HL-60 (cell line): ENCODE results near the gene ADGRB2.

Source experiments
- DNase-seq, 2 experiments: peaks; one replicate each; pipeline ENCODE4 v3.0.0-alpha.2; 2010 to 2020; ENCODE audit warnings: low read depth in 1 of 2, low spot score in 1 of 2
- H3K27ac ChIP-seq: fragments of 250-450 bp; sonication (Bioruptor Pico); replicated peaks from 2 replicates; pipeline ENCODE4 v1.5.1; 2020; ENCODE audit warnings: mild to moderate bottlenecking, moderate library complexity
- H3K27me3 ChIP-seq: fragments of 250-450 bp; sonication (Bioruptor Pico); 2 replicates; pipeline ENCODE4 v1.5.1; 2021; ENCODE audit warnings: mild to moderate bottlenecking, moderate library complexity; ENCODE audit not compliant: insufficient read depth, poor library complexity, severe bottlenecking
- H3K4me3 ChIP-seq: replicated peaks from 2 replicates; pipeline ENCODE4 v1.5.1; 2011; ENCODE audit warnings: mild to moderate bottlenecking, control low read depth, low read length; ENCODE audit not compliant: insufficient read depth
- CTCF ChIP-seq: IDR thresholded peaks from one replicate; pipeline ENCODE4 v1.5.1; 2011; ENCODE audit warnings: low read length, control low read depth, inconsistent platforms; ENCODE audit not compliant: insufficient read depth
- GABPA ChIP-seq: IDR thresholded peaks from 2 replicates; pipeline ENCODE4 v1.6.1; 2012; ENCODE audit warnings: low read depth
- POLR2AphosphoS5 ChIP-seq: IDR thresholded peaks from 2 replicates; pipeline ENCODE4 v1.6.1; 2012; ENCODE audit warnings: low read depth
- SPI1 ChIP-seq: IDR thresholded peaks from 2 replicates; pipeline ENCODE4 v1.6.1; 2012; ENCODE audit warnings: low read depth, mild to moderate bottlenecking, borderline replicate concordance
- TF ChIP-seq, protein P1 (sequence below): IDR thresholded peaks from 2 replicates; pipeline ENCODE4 v1.6.1; 2012; ENCODE audit warnings: low read depth; ENCODE audit not compliant: insufficient replicate concordance

Gene ADGRB2

GRCh38 chr1:31679676-31680230 is 84.4 kb downstream of the ADGRB2 start:
- peaks cover 7% of the 10 kb centered on the region for H3K27me3 ChIP-seq
- no peak for TF ChIP-seq SPI1
- no peak overlapping the region for H3K27ac ChIP-seq
- no peak for DNase-seq
- H3K4me3 ChIP-seq, result no peak overlapping the region

GRCh38 chr1:31679091-31679490 is 85.0 kb downstream of the ADGRB2 start:
- Histone ChIP-seq H3K27me3 (peaks cover 7% of the 10 kb centered on the region), H3K4me3 (no peak overlapping the region), H3K27ac (no peak overlapping the region)
- TF ChIP-seq, protein P1, sequence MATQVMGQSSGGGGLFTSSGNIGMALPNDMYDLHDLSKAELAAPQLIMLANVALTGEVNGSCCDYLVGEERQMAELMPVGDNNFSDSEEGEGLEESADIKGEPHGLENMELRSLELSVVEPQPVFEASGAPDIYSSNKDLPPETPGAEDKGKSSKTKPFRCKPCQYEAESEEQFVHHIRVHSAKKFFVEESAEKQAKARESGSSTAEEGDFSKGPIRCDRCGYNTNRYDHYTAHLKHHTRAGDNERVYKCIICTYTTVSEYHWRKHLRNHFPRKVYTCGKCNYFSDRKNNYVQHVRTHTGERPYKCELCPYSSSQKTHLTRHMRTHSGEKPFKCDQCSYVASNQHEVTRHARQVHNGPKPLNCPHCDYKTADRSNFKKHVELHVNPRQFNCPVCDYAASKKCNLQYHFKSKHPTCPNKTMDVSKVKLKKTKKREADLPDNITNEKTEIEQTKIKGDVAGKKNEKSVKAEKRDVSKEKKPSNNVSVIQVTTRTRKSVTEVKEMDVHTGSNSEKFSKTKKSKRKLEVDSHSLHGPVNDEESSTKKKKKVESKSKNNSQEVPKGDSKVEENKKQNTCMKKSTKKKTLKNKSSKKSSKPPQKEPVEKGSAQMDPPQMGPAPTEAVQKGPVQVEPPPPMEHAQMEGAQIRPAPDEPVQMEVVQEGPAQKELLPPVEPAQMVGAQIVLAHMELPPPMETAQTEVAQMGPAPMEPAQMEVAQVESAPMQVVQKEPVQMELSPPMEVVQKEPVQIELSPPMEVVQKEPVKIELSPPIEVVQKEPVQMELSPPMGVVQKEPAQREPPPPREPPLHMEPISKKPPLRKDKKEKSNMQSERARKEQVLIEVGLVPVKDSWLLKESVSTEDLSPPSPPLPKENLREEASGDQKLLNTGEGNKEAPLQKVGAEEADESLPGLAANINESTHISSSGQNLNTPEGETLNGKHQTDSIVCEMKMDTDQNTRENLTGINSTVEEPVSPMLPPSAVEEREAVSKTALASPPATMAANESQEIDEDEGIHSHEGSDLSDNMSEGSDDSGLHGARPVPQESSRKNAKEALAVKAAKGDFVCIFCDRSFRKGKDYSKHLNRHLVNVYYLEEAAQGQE, result no peak
- TF ChIP-seq SPI1 (no peak), POLR2AphosphoS5 (no peak), CTCF (no peak), GABPA (no peak)
- DNase-seq, result no peak

DNA sequence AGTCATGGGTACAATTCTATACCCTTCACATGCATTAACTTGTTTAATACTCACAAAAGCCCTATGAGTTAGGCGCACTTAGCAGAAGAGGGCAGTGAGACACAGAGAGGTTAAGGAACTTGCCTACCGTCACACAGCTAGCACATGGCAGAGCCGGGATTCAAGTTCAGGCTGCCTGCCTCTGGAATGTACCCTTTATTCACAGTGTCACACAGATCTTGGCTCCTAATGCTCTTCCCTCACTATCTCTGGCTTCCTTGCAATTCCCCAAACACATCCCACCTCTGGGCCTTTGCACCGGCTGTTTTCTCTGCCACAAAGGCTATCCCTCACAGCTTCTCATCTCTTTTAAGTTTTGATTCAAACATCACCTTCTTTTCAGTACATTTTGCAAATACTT is 85.5 kb downstream of the ADGRB2 start:
- no peak overlapping the region for H3K4me3 ChIP-seq
- DNase-seq, result no peak
- H3K27ac ChIP-seq, result no peak overlapping the region
- TF ChIP-seq POLR2AphosphoS5 (no peak), GABPA (no peak), SPI1 (no peak), CTCF (no peak)
- TF ChIP-seq, protein P1, result no peak
- H3K27me3 ChIP-seq, result peaks cover 7% of the 10 kb centered on the region

DNA sequence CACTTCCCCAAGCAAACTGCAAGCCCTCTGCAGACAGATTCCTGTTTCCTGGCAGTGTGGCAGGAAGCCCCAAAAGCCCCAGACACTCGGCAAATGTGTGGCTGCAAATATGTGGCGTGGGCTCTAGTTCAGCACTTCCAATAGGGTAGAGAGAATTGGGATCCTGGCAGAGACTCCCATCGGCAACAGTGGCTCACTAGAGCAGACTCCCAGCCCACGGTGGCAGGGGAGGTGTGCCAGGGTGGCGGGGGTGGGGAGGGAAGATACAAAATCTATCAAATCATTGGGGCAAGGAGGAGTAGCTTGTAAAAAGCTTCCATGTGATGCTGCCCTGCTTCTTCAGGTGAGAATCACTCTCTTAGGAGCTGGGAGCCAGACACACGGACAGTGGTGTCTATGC is 86.2 kb downstream of the ADGRB2 start:
- no peak for DNase-seq
- Histone ChIP-seq H3K27me3 (peaks cover 7% of the 10 kb centered on the region), H3K4me3 (no peak overlapping the region), H3K27ac (no peak overlapping the region)
- TF ChIP-seq CTCF (no peak), SPI1 (no peak), GABPA (no peak), POLR2AphosphoS5 (no peak)
- TF ChIP-seq, protein P1, result no peak
